ENCODE results near the gene GNL1. TPM values are rescaled to one million over a fixed set of nuclear protein-coding genes. Genes with fewer than 3 reads are reported as not detected.

GNL1 gene
- total and polyA plus RNA-seq, 10 of the 15 experiments (the other 5 are each of a cell fraction or from before 2014, with no cell fraction given), result 0.18 to 64.5 (median 45.5) TPM

DNA sequence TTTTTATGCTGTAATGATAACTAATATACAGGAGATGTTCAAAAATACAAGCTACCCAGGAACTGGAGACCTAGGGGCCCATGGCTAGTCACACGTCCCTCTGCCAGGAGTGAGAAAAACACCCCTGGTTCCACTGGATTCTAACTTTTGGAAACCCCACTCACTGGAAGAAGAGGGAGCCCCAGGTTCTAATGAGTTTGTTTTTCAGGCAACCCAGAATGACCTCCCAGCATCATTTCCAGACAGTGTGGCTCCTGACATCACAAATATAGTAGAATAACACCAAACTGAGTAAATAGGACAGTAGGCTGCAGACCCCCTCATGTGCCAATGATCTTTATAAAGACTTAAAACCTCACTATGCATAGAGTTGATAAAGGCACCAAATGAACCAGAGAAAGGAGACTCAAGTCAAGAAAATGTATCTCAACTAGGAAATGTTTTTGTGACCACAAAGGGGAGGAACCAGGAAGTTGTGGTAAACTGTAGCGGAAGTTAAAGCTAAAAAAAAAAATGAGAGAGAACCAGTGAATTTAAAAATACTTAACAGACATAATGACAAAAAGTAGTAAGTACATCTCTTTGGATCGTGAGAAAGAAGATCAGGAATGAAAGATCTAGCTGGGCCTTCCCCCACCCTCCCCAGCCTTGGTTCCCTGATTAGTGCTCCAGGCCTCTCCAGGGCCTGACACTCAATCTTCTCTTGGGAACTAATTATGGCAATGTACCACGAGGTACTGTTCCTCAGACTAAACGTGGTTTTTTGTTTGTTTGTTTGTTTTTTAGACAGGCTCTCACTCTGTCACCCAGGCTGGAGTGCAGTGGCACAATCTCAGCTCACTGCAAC, 47.2 kb downstream of the GNL1 start (continued):
- 0 out of 2 replicates have a peak, but pooled peaks have one; percentile 39 for TF ChIP-seq PML (IDR thresholded peaks at IDR 0.05; ENCODE audit: low read length)
- peak; percentile 56 for TF ChIP-seq IKZF1 (conservative IDR thresholded peaks at IDR 0.05)
- TF ChIP-seq ZNF384 (IDR thresholded peaks at IDR 0.05; ENCODE audit: borderline replicate concordance, low read depth, low read length), result peak; percentile 73; the same call in 1 of the 2 replicates
- TF ChIP-seq MEF2A (IDR thresholded peaks at IDR 0.05; ENCODE audit: insufficient read depth, low read depth, low read length), result peak; percentile 83
- no peak for TF ChIP-seq GATAD2B (conservative IDR thresholded peaks at IDR 0.05; ENCODE audit: low read depth)
- TF ChIP-seq, protein P1, sequence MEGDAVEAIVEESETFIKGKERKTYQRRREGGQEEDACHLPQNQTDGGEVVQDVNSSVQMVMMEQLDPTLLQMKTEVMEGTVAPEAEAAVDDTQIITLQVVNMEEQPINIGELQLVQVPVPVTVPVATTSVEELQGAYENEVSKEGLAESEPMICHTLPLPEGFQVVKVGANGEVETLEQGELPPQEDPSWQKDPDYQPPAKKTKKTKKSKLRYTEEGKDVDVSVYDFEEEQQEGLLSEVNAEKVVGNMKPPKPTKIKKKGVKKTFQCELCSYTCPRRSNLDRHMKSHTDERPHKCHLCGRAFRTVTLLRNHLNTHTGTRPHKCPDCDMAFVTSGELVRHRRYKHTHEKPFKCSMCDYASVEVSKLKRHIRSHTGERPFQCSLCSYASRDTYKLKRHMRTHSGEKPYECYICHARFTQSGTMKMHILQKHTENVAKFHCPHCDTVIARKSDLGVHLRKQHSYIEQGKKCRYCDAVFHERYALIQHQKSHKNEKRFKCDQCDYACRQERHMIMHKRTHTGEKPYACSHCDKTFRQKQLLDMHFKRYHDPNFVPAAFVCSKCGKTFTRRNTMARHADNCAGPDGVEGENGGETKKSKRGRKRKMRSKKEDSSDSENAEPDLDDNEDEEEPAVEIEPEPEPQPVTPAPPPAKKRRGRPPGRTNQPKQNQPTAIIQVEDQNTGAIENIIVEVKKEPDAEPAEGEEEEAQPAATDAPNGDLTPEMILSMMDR (IDR thresholded peaks at IDR 0.05 in 2 of 3, conservative IDR thresholded peaks at IDR 0.05 in 1 of 3; ENCODE audit: control insufficient read depth in 2 of 3, extremely low read depth in 1 of 3, insufficient read depth in 1 of 3, low read depth in 3 of 3, low read length in 3 of 3), result no peak
- peak; percentile 44 for TF ChIP-seq ATF7 (IDR thresholded peaks at IDR 0.05; ENCODE audit: low read depth)
- TF ChIP-seq GABPA (IDR thresholded peaks at IDR 0.05; ENCODE audit: low read depth), result peak; percentile 77
- peak; percentile 58 for TF ChIP-seq JUNB (IDR thresholded peaks at IDR 0.05)
- peak; percentile 50; the same call in 1 of the 2 replicates for TF ChIP-seq ZBED1 (IDR thresholded peaks at IDR 0.05; ENCODE audit: borderline replicate concordance)
- TF ChIP-seq EGR1 (IDR thresholded peaks at IDR 0.05; ENCODE audit: borderline replicate concordance in 1 of 2, low read depth in 2 of 2, low read length in 2 of 2), result peak in 1 of 2 experiments; percentile 22; a peak in 1 of 3 replicates

Data from GM12878 (cell line).